ENCODE measurements around the gene GRIK4. TPM values are rescaled to one million over a fixed set of nuclear protein-coding genes. Genes with fewer than 3 reads are reported as not detected.

Gene GRIK4
- total and polyA plus RNA-seq, 4 donors: 0.05 to 0.25 (median 0.06) TPM; not detected in 1

DNA sequence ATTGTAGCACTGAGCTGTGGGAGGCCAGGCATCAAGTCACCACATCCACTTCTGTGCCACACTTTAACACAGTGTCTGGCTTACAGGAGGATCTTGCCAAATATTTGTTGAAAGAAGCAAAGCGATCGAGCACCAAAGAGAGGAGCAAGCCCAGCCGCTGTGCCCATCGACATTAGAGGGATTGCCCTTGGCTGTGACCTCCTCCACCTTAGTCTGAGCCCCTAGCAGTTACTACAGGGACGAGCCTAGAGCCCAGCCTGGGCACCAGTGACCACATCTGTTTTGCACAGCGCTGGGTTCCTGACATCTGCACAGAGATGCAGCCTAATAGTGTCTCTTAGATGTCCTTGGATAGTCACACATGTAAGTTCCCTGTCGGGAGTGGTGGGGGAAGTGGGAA is 17.7 kb downstream of the GRIK4 start (continued):
- TF ChIP-seq, protein P1, sequence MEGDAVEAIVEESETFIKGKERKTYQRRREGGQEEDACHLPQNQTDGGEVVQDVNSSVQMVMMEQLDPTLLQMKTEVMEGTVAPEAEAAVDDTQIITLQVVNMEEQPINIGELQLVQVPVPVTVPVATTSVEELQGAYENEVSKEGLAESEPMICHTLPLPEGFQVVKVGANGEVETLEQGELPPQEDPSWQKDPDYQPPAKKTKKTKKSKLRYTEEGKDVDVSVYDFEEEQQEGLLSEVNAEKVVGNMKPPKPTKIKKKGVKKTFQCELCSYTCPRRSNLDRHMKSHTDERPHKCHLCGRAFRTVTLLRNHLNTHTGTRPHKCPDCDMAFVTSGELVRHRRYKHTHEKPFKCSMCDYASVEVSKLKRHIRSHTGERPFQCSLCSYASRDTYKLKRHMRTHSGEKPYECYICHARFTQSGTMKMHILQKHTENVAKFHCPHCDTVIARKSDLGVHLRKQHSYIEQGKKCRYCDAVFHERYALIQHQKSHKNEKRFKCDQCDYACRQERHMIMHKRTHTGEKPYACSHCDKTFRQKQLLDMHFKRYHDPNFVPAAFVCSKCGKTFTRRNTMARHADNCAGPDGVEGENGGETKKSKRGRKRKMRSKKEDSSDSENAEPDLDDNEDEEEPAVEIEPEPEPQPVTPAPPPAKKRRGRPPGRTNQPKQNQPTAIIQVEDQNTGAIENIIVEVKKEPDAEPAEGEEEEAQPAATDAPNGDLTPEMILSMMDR (IDR thresholded peaks at IDR 0.05; ENCODE audit: low read depth, low read length, missing input control): no peak

- no peak for DNase-seq (ENCODE audit: low spot score)
- WGBS: 83% methylated on average over 6 of the region's 6 CpGs
- H3K27ac ChIP-seq (ENCODE audit: low read depth in 1 of 2, low read length in 2 of 2): no peak overlapping the region
- no peaks in the 10 kb centered on the region for H3K36me3 ChIP-seq (ENCODE audit: control insufficient read depth in 4 of 4, insufficient read depth in 3 of 4, low read depth in 1 of 4, low read length in 3 of 4)
- TF ChIP-seq FOXA1 (IDR thresholded peaks at IDR 0.05) (no peak), RAD21 (IDR thresholded peaks at IDR 0.05) (no peak), ATF3 (IDR thresholded peaks at IDR 0.05) (no peak), TAF1 (conservative IDR thresholded peaks at IDR 0.05) (no peak), YY1 (IDR thresholded peaks at IDR 0.05) (no peak), NR2F2 (IDR thresholded peaks at IDR 0.05) (no peak), HNF4G (IDR thresholded peaks at IDR 0.05) (no peak), SP1 (IDR thresholded peaks at IDR 0.05) (no peak), RXRA (IDR thresholded peaks at IDR 0.05) (no peak)
- peaks cover 0 to 3% (median 0%) of the 10 kb centered on the region in 4 donors for H3K27me3 ChIP-seq (ENCODE audit: control insufficient read depth in 4 of 4, insufficient read depth in 4 of 4, low read length in 3 of 4)
- H3K4me3 ChIP-seq (ENCODE audit: low read depth in 1 of 3, low read length in 3 of 3): no peak overlapping the region
- H3K9ac ChIP-seq (ENCODE audit: low read depth in 1 of 2, low read length in 2 of 2): no peak overlapping the region
- no peaks in the 10 kb centered on the region for H3K9me3 ChIP-seq (ENCODE audit: control insufficient read depth in 4 of 4, low read length in 3 of 4)
- H3K4me1 ChIP-seq (ENCODE audit: control insufficient read depth in 4 of 4, insufficient read depth in 4 of 4, low read length in 3 of 4): no peaks in the 10 kb centered on the region
Observed at GRCh38 chr11:120529911-120530310, 18.4 kb downstream of the GRIK4 start.

DNA sequence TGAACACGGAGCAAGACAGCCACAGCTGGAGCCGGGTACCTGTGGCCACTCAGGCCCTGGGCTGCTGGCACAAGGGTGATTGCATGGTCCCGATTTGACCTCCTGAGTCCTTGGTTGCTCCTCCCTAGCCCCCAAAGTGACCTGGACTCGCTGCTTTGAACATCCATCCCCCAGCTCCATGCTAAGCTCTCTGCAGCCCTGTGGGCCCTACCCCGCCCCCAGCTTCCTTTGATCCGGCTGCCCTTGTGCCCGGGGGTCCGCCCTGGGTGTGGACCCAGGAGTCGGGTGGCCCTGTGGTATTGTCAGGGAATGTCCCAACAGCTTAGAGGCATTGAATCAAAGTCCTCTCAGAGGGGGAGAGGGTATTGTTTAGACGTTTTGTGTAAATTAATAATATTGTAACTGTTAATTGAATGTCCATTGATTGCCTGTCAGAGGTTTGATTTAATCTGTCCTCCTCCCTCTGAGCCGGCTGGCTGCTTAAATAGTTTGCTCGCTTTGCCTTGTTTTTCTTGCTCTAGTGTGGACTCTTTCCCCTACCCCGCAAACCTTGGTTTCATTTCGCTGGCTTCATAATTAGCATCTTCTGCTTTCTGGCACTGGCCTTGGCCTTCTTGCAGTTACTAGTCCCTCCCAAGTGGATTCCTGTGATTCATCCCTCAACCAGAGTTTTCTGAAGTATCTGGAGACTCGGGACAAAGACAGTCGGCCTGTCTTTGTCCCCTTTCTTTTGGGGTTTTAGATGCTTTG is 20.7 kb downstream of the GRIK4 start:
- H3K9me3 ChIP-seq (ENCODE audit: control insufficient read depth in 4 of 4, low read length in 3 of 4): no peaks in the 10 kb centered on the region
- TF ChIP-seq, protein P2, sequence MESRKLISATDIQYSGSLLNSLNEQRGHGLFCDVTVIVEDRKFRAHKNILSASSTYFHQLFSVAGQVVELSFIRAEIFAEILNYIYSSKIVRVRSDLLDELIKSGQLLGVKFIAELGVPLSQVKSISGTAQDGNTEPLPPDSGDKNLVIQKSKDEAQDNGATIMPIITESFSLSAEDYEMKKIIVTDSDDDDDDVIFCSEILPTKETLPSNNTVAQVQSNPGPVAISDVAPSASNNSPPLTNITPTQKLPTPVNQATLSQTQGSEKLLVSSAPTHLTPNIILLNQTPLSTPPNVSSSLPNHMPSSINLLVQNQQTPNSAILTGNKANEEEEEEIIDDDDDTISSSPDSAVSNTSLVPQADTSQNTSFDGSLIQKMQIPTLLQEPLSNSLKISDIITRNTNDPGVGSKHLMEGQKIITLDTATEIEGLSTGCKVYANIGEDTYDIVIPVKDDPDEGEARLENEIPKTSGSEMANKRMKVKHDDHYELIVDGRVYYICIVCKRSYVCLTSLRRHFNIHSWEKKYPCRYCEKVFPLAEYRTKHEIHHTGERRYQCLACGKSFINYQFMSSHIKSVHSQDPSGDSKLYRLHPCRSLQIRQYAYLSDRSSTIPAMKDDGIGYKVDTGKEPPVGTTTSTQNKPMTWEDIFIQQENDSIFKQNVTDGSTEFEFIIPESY (IDR thresholded peaks at IDR 0.05): no peak
- TF ChIP-seq, protein P1 (IDR thresholded peaks at IDR 0.05; ENCODE audit: low read depth, low read length, missing input control): no peak
- TF ChIP-seq FOXA2 (IDR thresholded peaks at IDR 0.05) (no peak), EGR1 (IDR thresholded peaks at IDR 0.05; ENCODE audit: low read depth in 2 of 2) (no peak), RAD21 (IDR thresholded peaks at IDR 0.05) (no peak)
- no peak overlapping the region for H3K27ac ChIP-seq (ENCODE audit: low read depth in 1 of 2, low read length in 2 of 2)
- no peak overlapping the region for H3K9ac ChIP-seq (ENCODE audit: low read depth in 1 of 2, low read length in 2 of 2)
- 69% methylated on average over 16 of the region's 16 CpGs for WGBS
- H3K4me3 ChIP-seq (ENCODE audit: low read depth in 1 of 3, low read length in 3 of 3): no peak overlapping the region
- H3K36me3 ChIP-seq (ENCODE audit: control insufficient read depth in 4 of 4, insufficient read depth in 3 of 4, low read depth in 1 of 4, low read length in 3 of 4): no peaks in the 10 kb centered on the region
- peaks cover 0 to 3% (median 0%) of the 10 kb centered on the region in 4 donors for H3K27me3 ChIP-seq (ENCODE audit: control insufficient read depth in 4 of 4, insufficient read depth in 4 of 4, low read length in 3 of 4)
- no peaks in the 10 kb centered on the region for H3K4me1 ChIP-seq (ENCODE audit: control insufficient read depth in 4 of 4, insufficient read depth in 4 of 4, low read length in 3 of 4)
- no peak for DNase-seq (ENCODE audit: low spot score)

All from liver (tissue), 9 donors.